Epithelial cell of esophagus (primary cell): ENCODE results near the gene CASP8.

ENCODE experiments used
- DNase-seq: peaks from one replicate; pipeline ENCODE4 v3.0.0; 2010; ENCODE audit warnings: low read depth
- H3K4me3 ChIP-seq: 2 replicates; pipeline ENCODE4 v1.5.1; 2011; ENCODE audit warnings: mild to moderate bottlenecking, low read length, control low read depth
- CTCF ChIP-seq: IDR thresholded peaks from 2 replicates; pipeline ENCODE4 v1.5.1; 2011; ENCODE audit warnings: low read depth, mild to moderate bottlenecking, low read length, control low read depth, inconsistent platforms; ENCODE audit not compliant: insufficient read depth; ENCODE audit errors: missing control alignments

CASP8 gene

GRCh38 chr2:201255408-201256033 is 4.8 kb upstream of the CASP8 start:
- H3K4me3 ChIP-seq: no peak overlapping the region
- DNase-seq: no peak
- TF ChIP-seq CTCF: no peak

GRCh38 chr2:201256082-201256481 is 4.3 kb upstream of the CASP8 start:
- no peak for DNase-seq
- TF ChIP-seq CTCF: no peak

GRCh38 chr2:201257381-201257955 is 2.9 kb upstream of the CASP8 start:
- H3K4me3 ChIP-seq: peak overlapping the region; percentile 58
- DNase-seq: no peak
- no peak for TF ChIP-seq CTCF

More at GRCh38 chr2:201256082-201256481, 4.3 kb upstream of the CASP8 start:
- no peak overlapping the region for H3K4me3 ChIP-seq

GRCh38 chr2:201257956-201258665 is 2.2 kb upstream of the CASP8 start:
- DNase-seq: peak; percentile 86
- no peak for TF ChIP-seq CTCF
- peak overlapping the region; percentile 58 for H3K4me3 ChIP-seq

- no peak for TF ChIP-seq CTCF
- peak overlapping the region; percentile 58 for H3K4me3 ChIP-seq
- no peak for DNase-seq
Measured at GRCh38 chr2:201258666-201259615, 1.4 kb upstream of the CASP8 start.

- no peak for TF ChIP-seq CTCF
- DNase-seq: no peak
- no peak overlapping the region for H3K4me3 ChIP-seq
Measured at GRCh38 chr2:201261471-201261870, 1.1 kb downstream of the CASP8 start.
